SU-DHL-6 (cell line): ENCODE measurements around the gene KCNIP3.

Source experiments
- H2AFZ ChIP-seq: fragments of 200-600 bp; sonication (generic); 2 replicates; pipeline ENCODE4 v1.6.1; 2014; ENCODE audit warnings: low read depth, mild to moderate bottlenecking, moderate library complexity, mixed read lengths, antibody characterized with exemption, low read length; ENCODE audit not compliant: severe bottlenecking
- H3F3A ChIP-seq: fragments of 200-600 bp; shearing (Covaris generic); 2 replicates; pipeline ENCODE4 v1.6.0; 2016; ENCODE audit warnings: antibody characterized with exemption, mild to moderate bottlenecking; ENCODE audit not compliant: insufficient read depth
- H3K27ac ChIP-seq: fragments of 200-600 bp; sonication (generic); 2 replicates; pipeline ENCODE4 v1.5.1; 2016; ENCODE audit warnings: low read depth, mild to moderate bottlenecking, low read length, moderate library complexity, mixed read lengths
- H3K27me3 ChIP-seq: fragments of 200-600 bp; sonication (generic), shearing (Covaris generic); 2 replicates; pipeline ENCODE4 v1.6.0; 2014; ENCODE audit warnings: mild to moderate bottlenecking, low read length
- H3K36me3 ChIP-seq: fragments of 200-600 bp; sonication (generic); 2 replicates; pipeline ENCODE4 v1.6.1; 2014; ENCODE audit warnings: mild to moderate bottlenecking, low read length, mixed read lengths
- H3K4me2 ChIP-seq: fragments of 300-600, 200-600 bp; shearing (Covaris generic), sonication (generic); 2 replicates; pipeline ENCODE4 v1.6.0; 2014; ENCODE audit warnings: low read length, low read depth, mild to moderate bottlenecking; ENCODE audit not compliant: poor library complexity, severe bottlenecking
- H3K4me3 ChIP-seq: fragments of 200-600 bp; sonication (generic); 2 replicates; pipeline ENCODE4 v1.5.1; 2014; ENCODE audit warnings: antibody characterized with exemption, low read length, mild to moderate bottlenecking, mixed read lengths; ENCODE audit not compliant: insufficient read depth, poor library complexity, severe bottlenecking
- H3K79me2 ChIP-seq: fragments of 200-600 bp; sonication (generic); 2 replicates; pipeline ENCODE4 v1.6.1; 2014; ENCODE audit warnings: mild to moderate bottlenecking, low read length, moderate library complexity; ENCODE audit not compliant: insufficient read depth
- H3K9ac ChIP-seq: fragments of 200-600 bp; sonication (generic); 2 replicates; pipeline ENCODE4 v1.7.0; 2014; ENCODE audit warnings: mild to moderate bottlenecking, low read length
- H3K9me2 ChIP-seq: fragments of 200-600 bp; sonication (generic); replicated peaks from 2 replicates; pipeline ENCODE4 v1.6.1; 2014; ENCODE audit warnings: low read length; ENCODE audit not compliant: insufficient read depth
- H3K9me3 ChIP-seq: fragments of 200-600 bp; sonication (generic); 2 replicates; pipeline ENCODE4 v1.6.1; 2014; ENCODE audit warnings: low read length, mixed read lengths; ENCODE audit not compliant: insufficient read depth
- H4K20me1 ChIP-seq: fragments of 200-600 bp; sonication (generic); 2 replicates; pipeline ENCODE4 v1.6.1; 2014; ENCODE audit warnings: low read depth, mild to moderate bottlenecking, antibody characterized with exemption, low read length, moderate library complexity, mixed read lengths
- CTCF ChIP-seq: fragments of 200-600 bp; sonication (generic); IDR thresholded peaks from one replicate; pipeline ENCODE4 v1.5.1; 2017; ENCODE audit warnings: antibody characterized with exemption, mild to moderate bottlenecking, low read length, moderate library complexity; ENCODE audit not compliant: insufficient read depth, poor library complexity, severe bottlenecking
- EZH2phosphoT487 ChIP-seq: fragments of 200-600 bp; sonication (generic), shearing (Covaris generic); conservative IDR thresholded peaks from 2 replicates; pipeline ENCODE4 v1.6.1; 2018; ENCODE audit warnings: mild to moderate bottlenecking, antibody characterized with exemption, low read length, moderate library complexity, mixed read lengths

The KCNIP3 gene

GRCh38 chr2:95357717-95358280, 60.7 kb downstream of the KCNIP3 start:
- H3K9ac ChIP-seq, result no peak overlapping the region

GRCh38 chr2:95359031-95359430, 61.9 kb downstream of the KCNIP3 start:
- Histone ChIP-seq H3K9me2 (no peaks in the 10 kb centered on the region), H3K4me2 (no peak overlapping the region), H3K36me3 (no peaks in the 10 kb centered on the region), H3K9ac (no peak overlapping the region), H3K4me3 (no peak overlapping the region), H2AFZ (no peak overlapping the region), H3K79me2 (no peaks in the 10 kb centered on the region), H4K20me1 (no peaks in the 10 kb centered on the region), H3K27ac (no peak overlapping the region), H3F3A (no peaks in the 10 kb centered on the region), H3K27me3 (no peaks in the 10 kb centered on the region), H3K9me3 (no peaks in the 10 kb centered on the region)
- TF ChIP-seq EZH2phosphoT487 (no peak), CTCF (no peak)

More at GRCh38 chr2:95357717-95358280, 60.7 kb downstream of the KCNIP3 start:
- Histone ChIP-seq H3K4me2 (no peak overlapping the region), H3K27ac (no peak overlapping the region), H3K36me3 (no peaks in the 10 kb centered on the region), H3F3A (no peaks in the 10 kb centered on the region), H3K79me2 (no peaks in the 10 kb centered on the region), H4K20me1 (no peaks in the 10 kb centered on the region), H3K4me3 (no peak overlapping the region), H2AFZ (no peak overlapping the region), H3K9me2 (no peaks in the 10 kb centered on the region), H3K27me3 (no peaks in the 10 kb centered on the region), H3K9me3 (no peaks in the 10 kb centered on the region)
- no peak for TF ChIP-seq EZH2phosphoT487
- TF ChIP-seq CTCF, result no peak

- Histone ChIP-seq H4K20me1 (no peaks in the 10 kb centered on the region), H3F3A (no peaks in the 10 kb centered on the region), H3K36me3 (no peaks in the 10 kb centered on the region), H3K79me2 (no peaks in the 10 kb centered on the region), H3K9ac (no peak overlapping the region), H3K9me2 (no peaks in the 10 kb centered on the region), H3K27me3 (no peaks in the 10 kb centered on the region), H3K9me3 (no peaks in the 10 kb centered on the region), H2AFZ (no peak overlapping the region), H3K4me3 (no peak overlapping the region), H3K4me2 (no peak overlapping the region), H3K27ac (no peak overlapping the region)
- no peak for TF ChIP-seq CTCF
- TF ChIP-seq EZH2phosphoT487, result no peak
These were observed 62.4 kb downstream of the KCNIP3 start for GRCh38 chr2:95359501-95359930.
